Nephron (organoid): ENCODE results near the gene ABHD12B.

Source experiments
- H3K27ac Mint-ChIP-seq, 3 experiments: 2 replicates each; pipeline ENCODE4 v1.8.0; 2020; ENCODE audit warnings: mixed read lengths in 3 of 3, mild to moderate bottlenecking in 2 of 3, moderate library complexity in 1 of 3
- H3K27me3 Mint-ChIP-seq: 2 replicates; pipeline ENCODE4 v1.8.0; 2021; ENCODE audit warnings: low read depth, mild to moderate bottlenecking, moderate library complexity, mixed read lengths
- H3K36me3 Mint-ChIP-seq: 2 replicates; pipeline ENCODE4 v1.8.0; 2020; ENCODE audit warnings: low read depth, mixed read lengths
- H3K4me1 Mint-ChIP-seq: 2 replicates; pipeline ENCODE4 v1.8.0; 2020; ENCODE audit warnings: mixed read lengths
- H3K4me3 Mint-ChIP-seq, 3 experiments: 2 replicates each; pipeline ENCODE4 v1.8.0; 2020; ENCODE audit warnings: mild to moderate bottlenecking in 3 of 3, mixed read lengths in 3 of 3, moderate library complexity in 2 of 3
- H3K9me3 Mint-ChIP-seq: 2 replicates; pipeline ENCODE4 v1.8.0; 2020; ENCODE audit warnings: mixed read lengths
- TF ChIP-seq, protein P1 (sequence below), 3 experiments: fragments of 200-600 bp; sonication (generic); IDR thresholded peaks; one replicate each; pipeline ENCODE4 v1.5.0; 2021; ENCODE audit warnings: antibody characterized with exemption in 3 of 3; ENCODE audit not compliant: unreplicated experiment in 3 of 3

Gene ABHD12B

DNA sequence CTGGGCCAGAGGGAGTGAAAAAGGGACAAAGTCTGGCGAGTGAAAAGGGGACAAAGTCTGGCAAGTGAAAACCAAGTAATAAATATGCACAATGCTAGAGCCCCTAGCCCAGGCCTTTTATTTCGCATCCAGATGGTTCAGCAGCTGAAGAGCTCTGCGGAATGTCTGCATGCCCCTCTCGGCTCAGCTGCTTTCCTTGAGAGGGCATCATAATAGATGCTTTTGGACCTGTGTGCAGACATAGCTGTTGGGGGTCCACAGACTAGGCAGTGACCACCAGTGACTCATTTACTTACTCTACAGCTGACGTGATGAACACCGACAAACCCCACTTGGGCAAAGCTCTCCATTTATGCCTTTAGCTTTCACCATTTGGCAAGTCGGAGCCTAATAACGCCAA lies 45.2 kb upstream of the ABHD12B start:
- TF ChIP-seq, protein P1, sequence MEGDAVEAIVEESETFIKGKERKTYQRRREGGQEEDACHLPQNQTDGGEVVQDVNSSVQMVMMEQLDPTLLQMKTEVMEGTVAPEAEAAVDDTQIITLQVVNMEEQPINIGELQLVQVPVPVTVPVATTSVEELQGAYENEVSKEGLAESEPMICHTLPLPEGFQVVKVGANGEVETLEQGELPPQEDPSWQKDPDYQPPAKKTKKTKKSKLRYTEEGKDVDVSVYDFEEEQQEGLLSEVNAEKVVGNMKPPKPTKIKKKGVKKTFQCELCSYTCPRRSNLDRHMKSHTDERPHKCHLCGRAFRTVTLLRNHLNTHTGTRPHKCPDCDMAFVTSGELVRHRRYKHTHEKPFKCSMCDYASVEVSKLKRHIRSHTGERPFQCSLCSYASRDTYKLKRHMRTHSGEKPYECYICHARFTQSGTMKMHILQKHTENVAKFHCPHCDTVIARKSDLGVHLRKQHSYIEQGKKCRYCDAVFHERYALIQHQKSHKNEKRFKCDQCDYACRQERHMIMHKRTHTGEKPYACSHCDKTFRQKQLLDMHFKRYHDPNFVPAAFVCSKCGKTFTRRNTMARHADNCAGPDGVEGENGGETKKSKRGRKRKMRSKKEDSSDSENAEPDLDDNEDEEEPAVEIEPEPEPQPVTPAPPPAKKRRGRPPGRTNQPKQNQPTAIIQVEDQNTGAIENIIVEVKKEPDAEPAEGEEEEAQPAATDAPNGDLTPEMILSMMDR (IDR thresholded peaks at IDR 0.05; ENCODE audit: unreplicated experiment in 3 of 3) = no peak
- peaks cover 4% of the 10 kb centered on the region for H3K36me3 Mint-ChIP-seq
- H3K27ac Mint-ChIP-seq = no peak overlapping the region
- H3K4me1 Mint-ChIP-seq = peaks cover 74% of the 10 kb centered on the region
- H3K9me3 Mint-ChIP-seq = no peaks in the 10 kb centered on the region
- peaks cover 11% of the 10 kb centered on the region for H3K27me3 Mint-ChIP-seq
- peak overlapping the region in 2 of 3 experiments; percentile 31 to 52 for H3K4me3 Mint-ChIP-seq

DNA sequence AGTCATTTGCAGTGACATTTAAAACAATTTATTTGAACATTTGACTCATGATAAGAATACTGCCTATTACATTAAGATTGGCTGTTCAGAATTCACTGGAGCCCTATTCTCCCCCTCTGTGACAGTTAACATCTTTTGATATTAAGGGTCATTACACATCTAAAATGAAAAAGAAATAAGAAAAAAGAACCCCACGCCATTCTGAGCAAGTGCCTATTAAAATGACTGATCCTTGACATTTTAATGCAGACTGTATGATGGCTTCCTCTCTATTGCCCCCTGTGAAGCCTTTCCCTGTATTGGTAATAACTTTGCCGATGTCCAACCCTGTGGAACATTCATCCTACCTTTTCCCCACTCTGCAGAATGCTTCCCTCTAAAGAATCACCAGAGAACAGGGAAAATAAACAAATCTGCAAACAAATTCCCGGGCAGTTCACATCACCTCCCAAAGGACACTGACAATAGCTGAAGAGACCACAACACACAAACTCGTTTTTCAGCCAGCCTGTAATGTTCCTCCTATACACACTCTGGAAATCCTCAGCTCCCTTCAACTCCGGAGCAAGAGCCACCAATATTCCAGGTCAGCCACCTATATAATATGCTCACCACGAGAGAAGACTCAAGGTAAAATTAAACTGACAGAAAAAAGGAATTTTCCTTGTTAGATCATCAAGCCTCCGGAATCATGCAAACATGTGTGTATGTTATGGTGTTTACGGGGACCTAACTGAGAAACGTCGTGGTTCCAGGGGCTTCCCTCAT lies 42.9 kb upstream of the ABHD12B start:
- no peaks in the 10 kb centered on the region for H3K9me3 Mint-ChIP-seq
- no peaks in the 10 kb centered on the region for H3K36me3 Mint-ChIP-seq
- H3K27me3 Mint-ChIP-seq = peaks cover 19% of the 10 kb centered on the region
- peak overlapping the region; percentile 88 to 90 (median 89) for H3K4me3 Mint-ChIP-seq
- peak overlapping the region in 2 of 3 experiments; percentile 4 to 12 for H3K27ac Mint-ChIP-seq
- peaks cover 62% of the 10 kb centered on the region for H3K4me1 Mint-ChIP-seq
- TF ChIP-seq, protein P1 (IDR thresholded peaks at IDR 0.05; ENCODE audit: unreplicated experiment in 3 of 3) = no peak

DNA sequence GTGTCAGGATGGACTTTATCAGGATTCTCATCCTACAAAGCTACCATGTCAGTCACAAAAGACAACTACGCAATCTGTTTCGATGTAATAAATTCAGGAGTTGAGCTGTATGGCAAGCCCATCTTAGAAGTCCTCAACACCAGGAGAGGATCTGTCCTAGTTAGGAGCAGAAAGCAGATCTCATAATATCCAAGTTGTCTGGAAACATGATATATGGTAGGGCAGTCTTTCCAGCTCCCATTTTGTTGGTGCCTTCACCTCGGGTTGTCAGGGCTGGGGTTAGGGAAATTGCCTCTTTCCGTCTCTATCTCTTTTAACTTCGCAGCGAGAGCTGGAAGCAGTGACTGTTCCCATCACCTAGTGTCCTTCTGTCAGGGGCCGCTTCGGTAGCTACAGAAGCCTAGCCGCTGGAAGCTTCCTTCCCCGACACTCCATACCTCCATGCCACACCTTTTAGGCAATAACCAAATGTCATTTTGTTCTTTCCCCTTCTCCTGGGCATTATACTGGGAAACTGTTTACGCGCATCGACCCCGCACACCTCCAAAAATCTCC lies 42.3 kb upstream of the ABHD12B start:
- Mint-ChIP-seq H3K4me1 (peaks cover 55% of the 10 kb centered on the region), H3K9me3 (no peaks in the 10 kb centered on the region), H3K27me3 (peaks cover 24% of the 10 kb centered on the region), H3K4me3 (peak overlapping the region; percentile 88 to 90 (median 89)), H3K27ac (peak overlapping the region; percentile 4 to 50 (median 28)), H3K36me3 (no peaks in the 10 kb centered on the region)
- TF ChIP-seq, protein P1 (IDR thresholded peaks at IDR 0.05; ENCODE audit: unreplicated experiment in 3 of 3) = no peak

DNA sequence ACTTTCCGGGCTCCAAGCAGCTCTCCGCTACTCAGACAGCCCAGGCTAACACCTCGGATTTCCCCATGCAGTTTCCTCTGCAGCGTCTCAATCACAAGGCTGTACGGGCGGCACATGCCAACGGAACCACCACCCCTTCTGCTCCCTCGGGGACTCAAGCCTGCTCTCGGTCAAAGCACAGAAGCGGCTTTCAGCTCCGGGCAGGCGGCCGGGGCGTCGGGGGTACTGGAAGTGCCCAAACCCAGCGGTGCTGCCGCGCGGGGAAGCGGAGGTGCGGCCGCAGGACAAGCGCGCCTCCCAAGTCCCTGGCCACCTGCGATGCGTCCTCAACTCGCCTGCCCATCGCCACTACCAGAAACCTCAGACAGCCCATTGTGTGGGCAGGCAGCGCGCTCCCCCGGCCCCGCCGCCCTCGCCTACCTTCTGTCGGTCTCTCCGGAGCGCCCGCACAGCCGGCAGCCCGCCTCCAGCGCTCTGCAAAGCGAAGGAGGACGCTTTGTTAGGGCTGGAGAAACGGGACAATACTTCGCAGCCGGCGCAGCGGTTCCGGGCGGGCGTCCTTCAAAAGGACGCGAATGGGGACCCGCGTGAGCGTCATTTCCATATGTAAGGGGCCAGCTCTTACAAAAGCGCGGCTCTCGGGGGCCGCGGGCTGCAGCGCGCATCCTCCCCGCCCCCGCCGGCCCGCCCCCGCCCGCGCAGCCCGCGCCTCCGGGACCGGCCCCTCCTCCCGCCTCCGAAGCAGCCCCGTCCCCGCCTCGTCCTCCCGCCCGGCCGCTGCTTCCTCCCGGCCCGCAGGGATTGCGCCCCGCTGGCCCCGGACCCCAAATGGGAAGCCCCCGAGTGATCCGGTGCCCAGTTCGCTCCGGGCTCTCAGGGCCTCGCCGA lies 41.6 kb upstream of the ABHD12B start:
- H3K27me3 Mint-ChIP-seq = peaks cover 30% of the 10 kb centered on the region
- no peaks in the 10 kb centered on the region for H3K36me3 Mint-ChIP-seq
- H3K9me3 Mint-ChIP-seq = no peaks in the 10 kb centered on the region
- H3K4me1 Mint-ChIP-seq = peaks cover 49% of the 10 kb centered on the region
- TF ChIP-seq, protein P1 (IDR thresholded peaks at IDR 0.05; ENCODE audit: unreplicated experiment in 3 of 3) = no peak
- peak overlapping the region; percentile 88 to 90 (median 89) for H3K4me3 Mint-ChIP-seq
- peak overlapping the region in 2 of 3 experiments; percentile 28 to 50 for H3K27ac Mint-ChIP-seq

DNA sequence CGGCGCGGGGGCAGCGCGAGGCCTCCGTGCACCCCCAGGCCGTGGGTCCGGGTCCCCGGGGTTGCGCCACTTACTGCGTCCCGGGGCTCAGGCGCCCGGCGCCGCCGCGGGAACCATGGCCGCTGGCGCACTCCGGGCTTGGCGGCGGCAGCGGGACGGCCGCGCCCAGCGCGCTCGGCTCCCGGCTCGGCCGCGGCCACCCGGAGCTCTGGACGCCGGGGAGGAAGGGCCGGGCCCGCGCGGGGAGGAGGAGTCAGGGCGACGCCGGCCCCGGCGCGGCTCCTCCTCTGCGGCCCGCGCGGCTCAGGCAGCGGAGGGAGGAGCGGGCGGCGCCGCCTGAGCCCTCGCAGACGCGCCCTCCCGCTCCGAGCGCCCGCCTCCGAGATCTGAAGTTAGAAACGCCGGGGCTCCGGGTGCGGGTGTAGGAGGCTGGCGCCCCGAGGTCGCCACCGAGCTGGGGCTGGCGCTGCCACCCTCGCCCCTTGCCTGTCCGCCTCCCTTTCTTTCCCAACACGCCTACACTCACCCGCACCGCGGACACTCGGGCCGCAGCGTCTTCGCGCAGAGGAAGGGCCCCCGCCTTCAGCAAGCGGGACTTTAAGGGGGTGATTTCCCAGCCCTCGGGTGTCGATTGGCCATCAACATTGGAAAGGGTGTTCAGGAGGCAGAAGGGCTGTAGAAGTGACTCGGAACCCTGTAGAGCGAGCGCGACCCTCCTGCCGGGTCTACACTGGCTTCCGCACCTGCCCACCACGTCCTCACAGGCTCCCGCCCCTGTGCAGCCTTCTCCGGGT lies 40.7 kb upstream of the ABHD12B start, which contains the start of gene NIN:
Gene NIN (minus strand): TSS at position 231 of the 794 bp plus-strand sequence. CDS start 9,106 bp downstream, outside the sequence.
- peaks cover 30% of the 10 kb centered on the region for H3K27me3 Mint-ChIP-seq
- TF ChIP-seq, protein P1 (IDR thresholded peaks at IDR 0.05; ENCODE audit: unreplicated experiment in 3 of 3) = no peak
- peaks cover 44% of the 10 kb centered on the region for H3K4me1 Mint-ChIP-seq
- H3K9me3 Mint-ChIP-seq = no peaks in the 10 kb centered on the region
- peak within 1 kb of the TSS; percentile 63 to 88 (median 63) for H3K27ac Mint-ChIP-seq
- no peaks in the 10 kb centered on the region for H3K36me3 Mint-ChIP-seq
- H3K4me3 Mint-ChIP-seq = peak within 1 kb of the TSS; percentile 96 to 99 (median 98)
